ENCODE measurements around the gene CES4A. TPM values are rescaled to one million over a fixed set of nuclear protein-coding genes. Genes with fewer than 3 reads are reported as not detected.

Gene CES4A
- total and polyA plus RNA-seq, 9 of the 15 experiments (the other 6 are each of a cell fraction or from before 2014, with no cell fraction given) = 0.09 to 0.13 (median 0.11) TPM; not detected in 6

DNA sequence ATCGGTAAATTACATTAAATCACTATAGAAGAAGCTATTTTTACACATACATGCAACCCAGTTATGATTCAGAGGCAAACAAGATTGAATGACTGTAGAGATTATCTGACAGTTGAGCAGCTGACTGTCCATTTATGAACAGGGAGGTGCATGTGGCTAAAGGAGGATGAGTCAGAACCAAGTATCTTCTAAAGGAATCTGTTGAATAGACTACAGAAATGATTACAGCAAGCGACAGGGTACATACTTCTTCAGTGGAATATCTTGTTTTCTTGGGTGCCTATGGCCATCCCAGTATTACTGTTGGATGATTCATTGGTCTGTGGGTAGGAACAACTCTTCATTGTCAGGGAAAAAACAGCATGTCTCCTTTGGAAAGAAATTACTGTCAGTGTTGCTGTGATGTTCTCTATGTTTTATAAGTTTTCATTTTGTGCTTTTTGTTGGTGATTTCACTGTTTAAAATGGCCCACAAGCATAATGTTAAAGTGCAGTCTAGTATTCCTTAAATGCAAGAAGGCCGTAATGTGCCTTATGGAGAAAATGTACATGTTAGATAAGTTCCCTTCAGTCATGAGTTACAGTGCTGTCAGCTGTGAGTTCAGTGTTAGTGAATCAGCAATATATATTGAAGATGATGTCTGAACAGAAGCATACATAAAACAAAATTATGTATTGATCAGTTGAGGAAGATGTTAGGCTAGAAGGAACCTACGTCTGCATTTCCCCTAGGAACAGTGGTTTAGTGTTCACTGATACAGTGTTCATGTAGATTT lies 67.5 kb downstream of the CES4A start (continued):
- TF ChIP-seq, protein P1, sequence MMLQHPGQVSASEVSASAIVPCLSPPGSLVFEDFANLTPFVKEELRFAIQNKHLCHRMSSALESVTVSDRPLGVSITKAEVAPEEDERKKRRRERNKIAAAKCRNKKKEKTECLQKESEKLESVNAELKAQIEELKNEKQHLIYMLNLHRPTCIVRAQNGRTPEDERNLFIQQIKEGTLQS (IDR thresholded peaks at IDR 0.05) = peak; percentile 92
- TF ChIP-seq, protein P1 (CRISPR knock-in tag; conservative IDR thresholded peaks at IDR 0.05) = no peak
- TF ChIP-seq, protein P2, sequence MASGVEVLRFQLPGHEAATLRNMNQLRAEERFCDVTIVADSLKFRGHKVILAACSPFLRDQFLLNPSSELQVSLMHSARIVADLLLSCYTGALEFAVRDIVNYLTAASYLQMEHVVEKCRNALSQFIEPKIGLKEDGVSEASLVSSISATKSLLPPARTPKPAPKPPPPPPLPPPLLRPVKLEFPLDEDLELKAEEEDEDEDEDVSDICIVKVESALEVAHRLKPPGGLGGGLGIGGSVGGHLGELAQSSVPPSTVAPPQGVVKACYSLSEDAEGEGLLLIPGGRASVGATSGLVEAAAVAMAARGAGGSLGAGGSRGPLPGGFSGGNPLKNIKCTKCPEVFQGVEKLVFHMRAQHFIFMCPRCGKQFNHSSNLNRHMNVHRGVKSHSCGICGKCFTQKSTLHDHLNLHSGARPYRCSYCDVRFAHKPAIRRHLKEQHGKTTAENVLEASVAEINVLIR (CRISPR knock-in tag; IDR thresholded peaks at IDR 0.05) = no peak
- TF ChIP-seq FOXK2 (conservative IDR thresholded peaks at IDR 0.05 in 1 of 2, IDR thresholded peaks at IDR 0.05 in 1 of 2; ENCODE audit: low read depth in 2 of 2) (0 out of 4 replicates have a peak, but pooled peaks of 1 of the 2 experiments have one; percentile 31), ZNF121 (CRISPR knock-in tag; conservative IDR thresholded peaks at IDR 0.05) (no peak), EP400 (IDR thresholded peaks at IDR 0.05) (0 out of 2 replicates have a peak, but pooled peaks have one; percentile 22), HDAC2 (IDR thresholded peaks at IDR 0.05) (peak; percentile 71; the same call in 1 of the 2 replicates), IFI16 (CRISPR knock-in tag; IDR thresholded peaks at IDR 0.05) (no peak), TCF7 (IDR thresholded peaks at IDR 0.05; ENCODE audit: borderline replicate concordance) (no peak)
- TF ChIP-seq, protein P3, sequence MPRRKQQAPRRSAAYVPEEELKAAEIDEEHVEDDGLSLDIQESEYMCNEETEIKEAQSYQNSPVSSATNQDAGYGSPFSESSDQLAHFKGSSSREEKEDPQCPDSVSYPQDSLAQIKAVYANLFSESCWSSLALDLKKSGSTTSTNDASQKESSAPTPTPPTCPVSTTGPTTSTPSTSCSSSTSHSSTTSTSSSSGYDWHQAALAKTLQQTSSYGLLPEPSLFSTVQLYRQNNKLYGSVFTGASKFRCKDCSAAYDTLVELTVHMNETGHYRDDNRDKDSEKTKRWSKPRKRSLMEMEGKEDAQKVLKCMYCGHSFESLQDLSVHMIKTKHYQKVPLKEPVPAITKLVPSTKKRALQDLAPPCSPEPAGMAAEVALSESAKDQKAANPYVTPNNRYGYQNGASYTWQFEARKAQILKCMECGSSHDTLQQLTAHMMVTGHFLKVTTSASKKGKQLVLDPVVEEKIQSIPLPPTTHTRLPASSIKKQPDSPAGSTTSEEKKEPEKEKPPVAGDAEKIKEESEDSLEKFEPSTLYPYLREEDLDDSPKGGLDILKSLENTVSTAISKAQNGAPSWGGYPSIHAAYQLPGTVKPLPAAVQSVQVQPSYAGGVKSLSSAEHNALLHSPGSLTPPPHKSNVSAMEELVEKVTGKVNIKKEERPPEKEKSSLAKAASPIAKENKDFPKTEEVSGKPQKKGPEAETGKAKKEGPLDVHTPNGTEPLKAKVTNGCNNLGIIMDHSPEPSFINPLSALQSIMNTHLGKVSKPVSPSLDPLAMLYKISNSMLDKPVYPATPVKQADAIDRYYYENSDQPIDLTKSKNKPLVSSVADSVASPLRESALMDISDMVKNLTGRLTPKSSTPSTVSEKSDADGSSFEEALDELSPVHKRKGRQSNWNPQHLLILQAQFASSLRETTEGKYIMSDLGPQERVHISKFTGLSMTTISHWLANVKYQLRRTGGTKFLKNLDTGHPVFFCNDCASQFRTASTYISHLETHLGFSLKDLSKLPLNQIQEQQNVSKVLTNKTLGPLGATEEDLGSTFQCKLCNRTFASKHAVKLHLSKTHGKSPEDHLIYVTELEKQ (CRISPR knock-in tag; IDR thresholded peaks at IDR 0.05) = no peak
- TF ChIP-seq, protein P4, sequence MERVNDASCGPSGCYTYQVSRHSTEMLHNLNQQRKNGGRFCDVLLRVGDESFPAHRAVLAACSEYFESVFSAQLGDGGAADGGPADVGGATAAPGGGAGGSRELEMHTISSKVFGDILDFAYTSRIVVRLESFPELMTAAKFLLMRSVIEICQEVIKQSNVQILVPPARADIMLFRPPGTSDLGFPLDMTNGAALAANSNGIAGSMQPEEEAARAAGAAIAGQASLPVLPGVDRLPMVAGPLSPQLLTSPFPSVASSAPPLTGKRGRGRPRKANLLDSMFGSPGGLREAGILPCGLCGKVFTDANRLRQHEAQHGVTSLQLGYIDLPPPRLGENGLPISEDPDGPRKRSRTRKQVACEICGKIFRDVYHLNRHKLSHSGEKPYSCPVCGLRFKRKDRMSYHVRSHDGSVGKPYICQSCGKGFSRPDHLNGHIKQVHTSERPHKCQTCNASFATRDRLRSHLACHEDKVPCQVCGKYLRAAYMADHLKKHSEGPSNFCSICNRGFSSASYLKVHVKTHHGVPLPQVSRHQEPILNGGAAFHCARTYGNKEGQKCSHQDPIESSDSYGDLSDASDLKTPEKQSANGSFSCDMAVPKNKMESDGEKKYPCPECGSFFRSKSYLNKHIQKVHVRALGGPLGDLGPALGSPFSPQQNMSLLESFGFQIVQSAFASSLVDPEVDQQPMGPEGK (CRISPR knock-in tag; IDR thresholded peaks at IDR 0.05; ENCODE audit: borderline replicate concordance) = no peak
- TF ChIP-seq, protein P5, sequence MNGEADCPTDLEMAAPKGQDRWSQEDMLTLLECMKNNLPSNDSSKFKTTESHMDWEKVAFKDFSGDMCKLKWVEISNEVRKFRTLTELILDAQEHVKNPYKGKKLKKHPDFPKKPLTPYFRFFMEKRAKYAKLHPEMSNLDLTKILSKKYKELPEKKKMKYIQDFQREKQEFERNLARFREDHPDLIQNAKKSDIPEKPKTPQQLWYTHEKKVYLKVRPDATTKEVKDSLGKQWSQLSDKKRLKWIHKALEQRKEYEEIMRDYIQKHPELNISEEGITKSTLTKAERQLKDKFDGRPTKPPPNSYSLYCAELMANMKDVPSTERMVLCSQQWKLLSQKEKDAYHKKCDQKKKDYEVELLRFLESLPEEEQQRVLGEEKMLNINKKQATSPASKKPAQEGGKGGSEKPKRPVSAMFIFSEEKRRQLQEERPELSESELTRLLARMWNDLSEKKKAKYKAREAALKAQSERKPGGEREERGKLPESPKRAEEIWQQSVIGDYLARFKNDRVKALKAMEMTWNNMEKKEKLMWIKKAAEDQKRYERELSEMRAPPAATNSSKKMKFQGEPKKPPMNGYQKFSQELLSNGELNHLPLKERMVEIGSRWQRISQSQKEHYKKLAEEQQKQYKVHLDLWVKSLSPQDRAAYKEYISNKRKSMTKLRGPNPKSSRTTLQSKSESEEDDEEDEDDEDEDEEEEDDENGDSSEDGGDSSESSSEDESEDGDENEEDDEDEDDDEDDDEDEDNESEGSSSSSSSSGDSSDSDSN (IDR thresholded peaks at IDR 0.05; ENCODE audit: borderline replicate concordance in 1 of 2, low read depth in 2 of 2, low read length in 2 of 2) = no peak
- TF ChIP-seq, protein P6, sequence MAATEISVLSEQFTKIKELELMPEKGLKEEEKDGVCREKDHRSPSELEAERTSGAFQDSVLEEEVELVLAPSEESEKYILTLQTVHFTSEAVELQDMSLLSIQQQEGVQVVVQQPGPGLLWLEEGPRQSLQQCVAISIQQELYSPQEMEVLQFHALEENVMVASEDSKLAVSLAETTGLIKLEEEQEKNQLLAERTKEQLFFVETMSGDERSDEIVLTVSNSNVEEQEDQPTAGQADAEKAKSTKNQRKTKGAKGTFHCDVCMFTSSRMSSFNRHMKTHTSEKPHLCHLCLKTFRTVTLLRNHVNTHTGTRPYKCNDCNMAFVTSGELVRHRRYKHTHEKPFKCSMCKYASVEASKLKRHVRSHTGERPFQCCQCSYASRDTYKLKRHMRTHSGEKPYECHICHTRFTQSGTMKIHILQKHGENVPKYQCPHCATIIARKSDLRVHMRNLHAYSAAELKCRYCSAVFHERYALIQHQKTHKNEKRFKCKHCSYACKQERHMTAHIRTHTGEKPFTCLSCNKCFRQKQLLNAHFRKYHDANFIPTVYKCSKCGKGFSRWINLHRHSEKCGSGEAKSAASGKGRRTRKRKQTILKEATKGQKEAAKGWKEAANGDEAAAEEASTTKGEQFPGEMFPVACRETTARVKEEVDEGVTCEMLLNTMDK (IDR thresholded peaks at IDR 0.05; ENCODE audit: borderline replicate concordance, insufficient read depth, low read depth, low read length, poor library complexity, severe bottlenecking) = no peak

All from K562 (cell line).